HG03196 (cell line): Measurements from ENCODE around the gene LCN10.

Experiments
- ATAC-seq: cut with Tn5 transposase; IDR thresholded peaks from one replicate; pipeline ENCODE4 v1.9.1; 2021; ENCODE audit not compliant: unreplicated experiment

Gene LCN10

DNA sequence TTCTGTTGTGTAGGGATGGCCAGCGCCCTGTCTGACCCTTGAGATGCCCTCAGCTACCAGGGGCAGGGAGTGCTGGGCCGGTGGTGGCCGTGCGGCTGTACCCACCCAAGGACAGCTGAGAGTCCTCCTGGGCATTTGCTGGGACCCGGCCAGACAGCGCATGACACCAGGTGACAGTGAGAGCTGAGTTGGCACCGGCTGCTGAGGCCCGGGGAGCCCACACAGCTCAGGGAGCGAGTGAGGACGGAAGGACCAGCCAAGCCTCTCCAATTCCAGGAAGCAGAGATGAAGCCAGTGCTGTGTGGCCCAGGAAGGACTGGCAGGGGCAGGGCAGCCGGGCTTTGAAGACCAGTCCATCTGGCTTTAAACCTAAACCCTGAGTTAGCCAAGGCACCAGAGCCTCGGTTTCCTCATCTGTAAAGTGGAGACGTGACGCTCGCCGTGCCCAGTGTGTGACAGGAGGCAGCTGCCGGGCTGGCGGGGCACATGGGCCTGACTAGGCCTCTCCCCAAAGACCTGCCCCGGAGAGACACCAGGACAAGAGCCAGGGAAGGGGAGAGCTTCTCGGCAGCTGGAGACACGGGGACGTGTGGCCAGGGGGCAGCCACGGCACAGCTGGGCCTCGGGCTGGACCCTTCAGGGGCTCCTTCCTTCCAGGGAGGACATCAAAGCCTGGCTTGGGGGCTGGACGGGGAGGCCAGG is 52.5 kb downstream of the LCN10 start:
- ATAC-seq: no peak

DNA sequence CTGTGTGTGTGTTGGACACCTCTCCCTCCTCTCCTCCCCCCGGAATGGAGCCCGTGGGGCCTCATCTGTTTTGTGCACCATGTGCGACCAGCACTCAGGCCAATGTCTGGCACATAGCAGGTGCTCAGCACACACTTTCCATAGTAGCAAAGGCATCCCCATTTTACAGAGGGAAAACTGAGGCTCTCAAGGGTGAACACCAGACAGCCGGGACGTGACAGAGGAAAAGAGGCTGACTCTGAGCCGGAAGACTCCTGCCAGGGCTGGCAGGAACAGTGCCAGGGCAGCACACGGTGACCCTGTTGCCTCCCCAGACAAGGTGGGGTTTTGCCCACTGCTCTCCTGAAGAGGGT is 53.7 kb downstream of the LCN10 start:
- no peak for ATAC-seq

DNA sequence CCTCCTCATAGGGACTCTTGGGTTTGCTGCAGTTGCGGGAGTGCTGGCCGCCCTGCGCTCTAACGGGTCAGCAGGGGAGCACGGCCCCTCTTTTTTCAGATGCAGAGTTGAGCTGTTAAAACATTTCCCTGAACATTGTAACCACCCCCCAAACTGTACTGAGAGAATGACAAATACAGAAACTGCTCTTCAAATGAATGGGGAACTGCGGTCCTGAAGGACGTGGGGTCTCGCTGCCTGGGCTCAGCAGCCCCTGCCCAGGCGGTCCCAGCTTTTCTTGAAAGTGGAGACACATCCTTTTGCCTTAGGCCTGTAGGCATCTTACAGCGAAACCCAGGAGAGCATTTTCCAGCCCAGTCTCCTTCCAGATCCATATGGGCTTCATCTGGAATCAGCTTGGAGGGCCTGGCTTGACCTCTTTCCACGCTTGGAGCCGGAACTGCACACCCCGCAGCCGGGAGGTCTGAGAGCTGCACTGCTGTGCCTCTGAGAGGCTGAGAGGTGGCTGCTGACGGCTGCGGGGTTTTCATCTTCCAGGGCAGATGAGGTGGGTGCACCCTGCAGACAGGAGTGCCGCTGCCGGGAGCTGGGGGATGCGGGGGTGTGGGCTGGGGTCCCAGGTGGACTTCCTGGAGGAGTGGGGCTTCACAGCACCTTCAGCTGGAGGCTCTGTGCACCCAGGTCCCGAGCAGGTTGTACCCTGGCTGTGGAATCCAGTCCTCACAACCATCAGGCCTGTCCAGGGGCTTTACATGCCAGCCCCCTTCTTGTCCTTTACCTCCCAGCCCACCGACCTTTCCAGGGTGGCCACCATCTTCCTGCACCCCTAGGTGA is 54.2 kb downstream of the LCN10 start:
- no peak for ATAC-seq
